ENCODE results near the gene NSD2.

NSD2 gene

DNA sequence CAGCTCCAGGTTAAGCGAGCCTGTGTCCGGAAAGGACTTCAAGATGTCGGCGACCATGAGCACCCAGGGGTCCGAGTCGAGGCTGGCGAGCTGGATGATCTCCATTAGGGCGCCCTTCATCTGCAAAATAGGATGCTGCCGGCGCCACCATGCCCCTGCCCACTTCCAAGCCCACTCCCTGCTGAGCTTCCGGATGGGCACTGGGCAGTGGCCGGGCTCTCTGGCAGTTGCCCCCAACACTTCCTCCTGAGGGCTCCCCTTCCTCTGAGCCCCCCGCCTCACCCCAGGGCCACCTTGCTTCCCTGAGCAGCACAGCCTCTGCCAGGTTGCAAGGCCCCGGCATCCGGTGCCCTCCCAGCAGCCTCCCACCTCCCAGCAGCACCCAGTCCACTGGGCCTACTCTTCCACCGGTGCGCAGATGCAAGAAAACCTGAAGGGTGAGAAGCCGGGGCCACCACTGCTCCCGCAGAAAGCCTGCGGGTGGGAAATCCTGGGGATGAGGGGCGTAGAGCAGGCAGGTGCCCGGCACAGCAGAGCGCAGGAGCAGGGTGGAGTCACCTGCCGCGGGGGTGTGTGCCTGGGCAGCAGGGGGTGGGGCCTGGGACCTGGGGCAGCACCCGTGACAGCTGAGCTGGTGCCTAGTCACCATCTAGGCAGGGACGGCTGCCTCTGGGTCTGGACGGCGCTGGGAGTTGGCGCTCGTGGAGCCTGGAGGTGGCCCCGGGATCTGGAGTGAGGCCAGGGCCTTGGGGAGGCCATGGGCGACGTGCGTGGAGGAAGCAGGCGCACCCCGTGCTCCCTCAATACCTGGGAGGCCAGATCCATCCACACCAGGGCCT lies 120.6 kb downstream of the NSD2 start:
- TF ChIP-seq REST (IDR thresholded peaks at IDR 0.05; ENCODE audit: insufficient read depth in 1 of 2, low read depth in 2 of 2, low read length in 2 of 2) (no peak), SIN3A (IDR thresholded peaks at IDR 0.05; ENCODE audit: borderline replicate concordance, insufficient read depth, low read length) (no peak), TAF1 (IDR thresholded peaks at IDR 0.05; ENCODE audit: borderline replicate concordance, insufficient read depth, low read length) (no peak), POLR2AphosphoS5 (IDR thresholded peaks at IDR 0.05; ENCODE audit: low read depth, low read length) (no peak), FOXP2 (optimal IDR thresholded peaks at IDR 0.05; ENCODE audit: borderline replicate concordance, extremely low read depth, extremely low read length, insufficient read depth) (no peak)

DNA sequence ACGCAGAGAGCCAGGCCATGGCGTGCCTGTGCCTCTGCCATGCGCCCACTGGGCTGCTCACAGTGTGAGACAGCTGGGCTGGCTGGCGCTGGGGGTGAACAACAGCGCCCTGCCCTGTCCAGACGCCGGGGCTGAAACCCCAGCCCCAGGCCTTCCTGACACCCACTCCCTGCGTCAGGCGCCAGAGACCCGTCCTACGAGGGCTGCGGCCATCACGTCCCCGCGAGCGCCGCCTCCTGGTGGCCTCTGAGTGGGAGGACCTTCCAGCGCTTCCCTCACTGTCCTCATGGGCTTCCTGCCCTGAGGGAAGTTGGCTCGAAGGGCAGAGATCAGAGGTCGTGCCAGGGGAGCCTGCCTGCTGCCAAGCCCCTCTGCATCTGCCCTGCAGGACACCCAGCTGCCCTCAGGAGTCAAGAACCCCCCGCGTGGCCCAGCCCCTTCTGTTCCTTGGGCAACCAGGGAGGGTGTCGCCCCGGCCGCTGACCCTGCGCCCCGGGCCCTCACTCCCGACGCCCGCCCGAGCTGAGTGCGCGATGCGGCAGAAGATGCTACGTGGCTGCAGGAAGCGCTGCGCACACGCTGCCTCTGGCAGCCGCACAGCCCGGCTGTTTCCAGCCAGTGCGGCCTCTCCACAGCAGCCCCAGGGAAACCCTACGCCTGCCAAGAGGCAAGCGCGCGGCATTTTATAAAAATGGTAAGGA lies 121.4 kb downstream of the NSD2 start:
- TF ChIP-seq TAF1 (IDR thresholded peaks at IDR 0.05; ENCODE audit: borderline replicate concordance, insufficient read depth, low read length) (no peak), SIN3A (IDR thresholded peaks at IDR 0.05; ENCODE audit: borderline replicate concordance, insufficient read depth, low read length) (no peak), POLR2AphosphoS5 (IDR thresholded peaks at IDR 0.05; ENCODE audit: low read depth, low read length) (no peak), REST (IDR thresholded peaks at IDR 0.05; ENCODE audit: insufficient read depth in 1 of 2, low read depth in 2 of 2, low read length in 2 of 2) (no peak), FOXP2 (optimal IDR thresholded peaks at IDR 0.05; ENCODE audit: borderline replicate concordance, extremely low read depth, extremely low read length, insufficient read depth) (no peak)

- TF ChIP-seq FOXP2 (optimal IDR thresholded peaks at IDR 0.05; ENCODE audit: borderline replicate concordance, extremely low read depth, extremely low read length, insufficient read depth) (no peak), SIN3A (IDR thresholded peaks at IDR 0.05; ENCODE audit: borderline replicate concordance, insufficient read depth, low read length) (no peak), POLR2AphosphoS5 (IDR thresholded peaks at IDR 0.05; ENCODE audit: low read depth, low read length) (no peak)
These were observed 122.0 kb downstream of the NSD2 start for GRCh38 chr4:1993169-1993516.

- TF ChIP-seq FOXP2 (optimal IDR thresholded peaks at IDR 0.05; ENCODE audit: borderline replicate concordance, extremely low read depth, extremely low read length, insufficient read depth): no peak
- TF ChIP-seq SIN3A (IDR thresholded peaks at IDR 0.05; ENCODE audit: borderline replicate concordance, insufficient read depth, low read length): no peak
- TF ChIP-seq REST (IDR thresholded peaks at IDR 0.05; ENCODE audit: insufficient read depth in 1 of 2, low read depth in 2 of 2, low read length in 2 of 2): no peak
- no peak for TF ChIP-seq POLR2AphosphoS5 (IDR thresholded peaks at IDR 0.05; ENCODE audit: low read depth, low read length)
- no peak for TF ChIP-seq TAF1 (IDR thresholded peaks at IDR 0.05; ENCODE audit: borderline replicate concordance, insufficient read depth, low read length)
These were observed 123.7 kb downstream of the NSD2 start for GRCh38 chr4:1994938-1995337.

DNA sequence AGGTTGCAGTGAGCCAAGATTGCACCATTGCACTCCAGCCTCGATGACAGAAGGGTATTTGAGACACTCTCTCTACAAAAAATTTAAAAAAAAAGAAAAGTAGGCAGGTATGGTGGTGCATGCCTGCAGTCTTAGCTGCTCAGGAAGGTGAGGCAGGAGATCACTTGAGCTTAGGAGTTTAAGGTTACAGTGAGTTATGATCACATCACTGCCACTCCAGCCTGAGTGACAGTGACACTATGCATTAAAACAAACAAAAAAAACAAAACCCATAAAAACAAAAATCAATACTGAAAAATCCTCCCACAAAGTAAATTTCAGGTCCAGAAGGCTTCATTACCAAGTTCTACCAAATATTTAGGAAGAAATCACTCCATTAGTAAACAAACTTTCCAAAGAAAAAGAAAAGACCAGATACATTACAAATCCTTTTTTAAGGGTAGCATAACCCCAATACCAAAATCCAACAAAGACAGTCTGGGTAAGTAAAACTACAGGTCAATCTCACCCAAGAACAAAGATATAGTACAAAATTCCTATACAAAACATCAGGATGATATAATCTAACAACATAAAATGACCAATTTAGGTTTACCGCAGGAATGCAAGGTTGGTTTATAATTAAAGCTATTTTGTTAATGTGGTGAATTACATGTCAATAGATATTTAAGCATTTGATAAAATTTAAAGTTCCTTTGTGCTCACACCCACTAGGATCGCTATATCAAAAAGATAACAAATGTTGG lies 125.8 kb downstream of the NSD2 start:
- TF ChIP-seq SIN3A (IDR thresholded peaks at IDR 0.05; ENCODE audit: borderline replicate concordance, insufficient read depth, low read length) (no peak), FOXP2 (optimal IDR thresholded peaks at IDR 0.05; ENCODE audit: borderline replicate concordance, extremely low read depth, extremely low read length, insufficient read depth) (no peak), REST (IDR thresholded peaks at IDR 0.05; ENCODE audit: insufficient read depth in 1 of 2, low read depth in 2 of 2, low read length in 2 of 2) (no peak), TAF1 (IDR thresholded peaks at IDR 0.05; ENCODE audit: borderline replicate concordance, insufficient read depth, low read length) (no peak), POLR2AphosphoS5 (IDR thresholded peaks at IDR 0.05; ENCODE audit: low read depth, low read length) (no peak)

All from PFSK-1 (cell line).